OCI-LY7 (cell line): ENCODE measurements around the gene SOX13. TPM values are rescaled to one million over a fixed set of nuclear protein-coding genes. Genes with fewer than 3 reads are reported as not detected.
A peak's percentile ranks its signal among the peaks of the same experiment; 100 is the strongest.

ENCODE experiments used
- BruUV-seq: library from RNA; stranded (reverse); fragments of 400-500 nt; replicated peaks from 2 replicates; lab custom pipeline; 2021; lab: Mats Ljungman, UMichigan
- CTCF ChIA-PET: fragments of 300-600 bp; sonication (Branson Sonifier 250); formaldehyde crosslinking; loops from one replicate; lab custom pipeline; 2022; ENCODE audit warnings: antibody characterized with exemption; ENCODE audit not compliant: unreplicated experiment; lab: Charles Lee
- POLR2A ChIA-PET: fragments of 300-600 bp; sonication (Branson Sonifier 250); formaldehyde crosslinking; loops from one replicate; lab custom pipeline; 2022; ENCODE audit warnings: antibody characterized with exemption; lab: Charles Lee
- DNase-seq: peaks from one replicate; pipeline ENCODE4 v3.0.0-alpha.2; 2015; ENCODE audit warnings: low spot score
- H2AFZ ChIP-seq: fragments of 200-600 bp; sonication (generic), shearing (Covaris generic); 2 replicates; pipeline ENCODE4 v1.6.1; 2014; ENCODE audit warnings: mild to moderate bottlenecking, antibody characterized with exemption, low read length, moderate library complexity
- H3K27ac ChIP-seq: fragments of 200-600 bp; sonication (generic); 2 replicates; pipeline ENCODE4 v1.5.1; 2014; ENCODE audit warnings: mixed run types, low read depth, mild to moderate bottlenecking, moderate library complexity, low read length, inconsistent platforms; ENCODE audit not compliant: poor library complexity, severe bottlenecking
- H3K36me3 ChIP-seq: fragments of 200-600 bp; sonication (generic); 2 replicates; pipeline ENCODE4 v1.6.1; 2014; ENCODE audit warnings: mild to moderate bottlenecking, antibody characterized with exemption, low read length, moderate library complexity, mixed read lengths; ENCODE audit not compliant: insufficient read depth
- H3K4me1 ChIP-seq: fragments of 200-600 bp; sonication (generic); 2 replicates; pipeline ENCODE4 v1.5.1; 2014; ENCODE audit warnings: mild to moderate bottlenecking, low read length; ENCODE audit not compliant: insufficient read depth, poor library complexity, severe bottlenecking
- H3K4me2 ChIP-seq: fragments of 200-600 bp; sonication (generic); 2 replicates; pipeline ENCODE4 v1.6.1; 2014; ENCODE audit warnings: mild to moderate bottlenecking, low read length
- H3K4me3 ChIP-seq: fragments of 200-600 bp; sonication (generic); 2 replicates; pipeline ENCODE4 v1.5.1; 2014; ENCODE audit warnings: mild to moderate bottlenecking, low read depth, low read length; ENCODE audit not compliant: poor library complexity, severe bottlenecking
- H3K79me2 ChIP-seq: fragments of 200-600 bp; sonication (generic); 2 replicates; pipeline ENCODE4 v1.6.1; 2016; ENCODE audit warnings: low read depth, mild to moderate bottlenecking, low read length, moderate library complexity, mixed read lengths; ENCODE audit not compliant: insufficient read depth
- H3K9me2 ChIP-seq: fragments of 200-600 bp; sonication (generic); 2 replicates; pipeline ENCODE4 v1.6.1; 2016; ENCODE audit warnings: mild to moderate bottlenecking, low read length, mixed read lengths; ENCODE audit not compliant: insufficient read depth
- H3K9me3 ChIP-seq: fragments of 200-600 bp; sonication (generic); 2 replicates; pipeline ENCODE4 v1.6.1; 2014; ENCODE audit warnings: mild to moderate bottlenecking, mixed run types, low read length, mixed read lengths
- H4K20me1 ChIP-seq: fragments of 200-600 bp; sonication (generic); 2 replicates; pipeline ENCODE4 v1.6.1; 2014; ENCODE audit warnings: mild to moderate bottlenecking, antibody characterized with exemption, low read length, moderate library complexity, mixed read lengths; ENCODE audit not compliant: insufficient read depth
- EZH2phosphoT487 ChIP-seq: fragments of 200-600 bp; sonication (generic); IDR thresholded peaks from 2 replicates; pipeline ENCODE4 v1.6.1; 2018; ENCODE audit warnings: low read depth, borderline replicate concordance, mild to moderate bottlenecking, mixed run types, antibody characterized with exemption, low read length, moderate library complexity, mixed read lengths
- intact Hi-C: fragments of 100-400 bp; cut with micrococcal nuclease; formaldehyde crosslinking; loops from one replicate; pipeline ENCODE4 v1.10.0; 2022; ENCODE audit not compliant: unreplicated experiment
- total RNA-seq, 2 experiments: library from RNA; depleted of rRNA in 1 of 2; stranded (reverse); fragments of >200 nt in 1 of 2; shearing (Covaris generic) in 1 of 2; gene quantifications; 2 replicates each; pipeline ENCODE4 v1.2.3, GENCODE V29; 2014 to 2022
- TF ChIP-seq, protein P1 (sequence below): fragments of 200-600 bp; sonication (generic); conservative IDR thresholded peaks from 2 replicates; pipeline ENCODE4 v1.5.1; 2014; ENCODE audit warnings: mild to moderate bottlenecking, antibody characterized with exemption, low read length, moderate library complexity, mixed read lengths

SOX13 gene
- total RNA-seq, 2 experiments from 2014 or later = 0.27 TPM; not detected in 1

DNA sequence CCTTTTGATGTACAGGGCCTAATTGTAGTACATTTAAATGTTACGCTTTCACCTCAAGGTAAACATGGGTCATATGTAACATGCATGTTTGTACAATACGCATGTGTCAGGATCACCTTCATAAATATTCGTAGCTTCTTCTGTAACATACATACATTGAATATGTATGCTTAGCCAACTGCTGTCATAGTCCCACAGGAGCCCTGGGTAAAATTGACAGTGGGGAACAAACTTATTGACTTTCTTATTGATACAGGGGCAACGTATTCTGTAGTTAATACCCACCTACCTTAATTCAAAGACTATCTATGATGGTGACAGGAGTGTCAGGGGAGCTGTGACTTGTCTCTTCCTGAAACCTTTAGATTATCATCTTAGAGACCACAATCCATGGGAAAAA lies 96.9 kb downstream of the SOX13 start:
- CTCF ChIA-PET = interaction anchor here (0.6 kb wide), 1 partner anchor 569 kb away, joined by 3 read pairs; no protein-coding TSS in a partner anchor
- POLR2A ChIA-PET = no interaction called here
- Histone ChIP-seq H4K20me1 (no peaks in the 10 kb centered on the region), H3K36me3 (no peaks in the 10 kb centered on the region), H3K4me1 (no peaks in the 10 kb centered on the region), H3K4me3 (no peak overlapping the region), H3K9me3 (peaks cover 16% of the 10 kb centered on the region; the same call in 1 of the 2 replicates), H2AFZ (no peak overlapping the region), H3K9me2 (no peaks in the 10 kb centered on the region), H3K27ac (no peak overlapping the region), H3K79me2 (no peaks in the 10 kb centered on the region), H3K4me2 (no peak overlapping the region)
- intact Hi-C loops = no loop called here
- no TSS peak for BruUV-seq
- DNase-seq = peak; percentile 68
- TF ChIP-seq, protein P1, sequence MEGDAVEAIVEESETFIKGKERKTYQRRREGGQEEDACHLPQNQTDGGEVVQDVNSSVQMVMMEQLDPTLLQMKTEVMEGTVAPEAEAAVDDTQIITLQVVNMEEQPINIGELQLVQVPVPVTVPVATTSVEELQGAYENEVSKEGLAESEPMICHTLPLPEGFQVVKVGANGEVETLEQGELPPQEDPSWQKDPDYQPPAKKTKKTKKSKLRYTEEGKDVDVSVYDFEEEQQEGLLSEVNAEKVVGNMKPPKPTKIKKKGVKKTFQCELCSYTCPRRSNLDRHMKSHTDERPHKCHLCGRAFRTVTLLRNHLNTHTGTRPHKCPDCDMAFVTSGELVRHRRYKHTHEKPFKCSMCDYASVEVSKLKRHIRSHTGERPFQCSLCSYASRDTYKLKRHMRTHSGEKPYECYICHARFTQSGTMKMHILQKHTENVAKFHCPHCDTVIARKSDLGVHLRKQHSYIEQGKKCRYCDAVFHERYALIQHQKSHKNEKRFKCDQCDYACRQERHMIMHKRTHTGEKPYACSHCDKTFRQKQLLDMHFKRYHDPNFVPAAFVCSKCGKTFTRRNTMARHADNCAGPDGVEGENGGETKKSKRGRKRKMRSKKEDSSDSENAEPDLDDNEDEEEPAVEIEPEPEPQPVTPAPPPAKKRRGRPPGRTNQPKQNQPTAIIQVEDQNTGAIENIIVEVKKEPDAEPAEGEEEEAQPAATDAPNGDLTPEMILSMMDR = no peak
- TF ChIP-seq EZH2phosphoT487 = no peak

DNA sequence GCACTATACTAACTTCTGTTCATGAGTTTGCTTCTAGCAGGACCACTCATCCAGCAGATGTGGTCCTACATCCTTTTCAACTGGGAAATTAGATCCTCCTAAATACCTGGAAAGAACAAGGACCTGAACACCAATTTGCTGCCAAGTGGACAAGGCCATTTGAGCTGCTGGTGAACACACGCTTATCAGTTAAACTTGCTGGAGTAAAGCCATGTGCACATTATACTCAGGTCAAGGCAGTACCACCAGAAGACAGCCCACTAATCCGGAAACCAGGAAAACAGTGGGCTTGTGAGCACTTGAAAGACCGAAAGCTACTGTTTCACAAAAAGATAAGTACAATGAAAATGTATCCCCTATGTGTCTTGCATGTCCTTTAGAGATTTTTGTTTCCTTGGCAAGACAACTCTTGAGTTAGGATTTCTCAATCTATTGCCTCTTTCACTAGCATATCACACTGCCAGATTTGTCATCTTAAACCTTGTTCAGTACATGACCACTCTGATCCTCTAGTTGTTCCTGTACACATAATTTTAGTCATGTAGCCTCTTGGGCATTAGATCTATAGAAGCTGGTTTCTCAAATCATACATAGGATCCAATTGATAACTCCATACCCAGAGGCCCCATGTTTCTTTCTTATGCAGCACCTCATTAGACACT lies 97.7 kb downstream of the SOX13 start:
- no TSS peak for BruUV-seq
- CTCF ChIA-PET = no interaction called here

More for the DNA sequence above, 97.7 kb downstream of the SOX13 start:
- no peak overlapping the region for H3K27ac ChIP-seq
- no peaks in the 10 kb centered on the region for H3K79me2 ChIP-seq
- peaks cover 16% of the 10 kb centered on the region; the same call in 1 of the 2 replicates for H3K9me3 ChIP-seq
- no peaks in the 10 kb centered on the region for H3K9me2 ChIP-seq
- no peak overlapping the region for H2AFZ ChIP-seq
- POLR2A ChIA-PET = interaction anchor here (0.7 kb wide), 2 partner anchors 356 to 723 kb away, joined by 3 read pairs; no protein-coding TSS in a partner anchor
- DNase-seq = no peak
- no peaks in the 10 kb centered on the region for H4K20me1 ChIP-seq
- intact Hi-C loops = no loop called here
- H3K36me3 ChIP-seq = no peaks in the 10 kb centered on the region
- H3K4me2 ChIP-seq = no peak overlapping the region
- TF ChIP-seq, protein P1 = no peak
- no peak for TF ChIP-seq EZH2phosphoT487
- no peak overlapping the region for H3K4me3 ChIP-seq
- H3K4me1 ChIP-seq = no peaks in the 10 kb centered on the region
